UCSD-AML1 (cell line): ENCODE data around the gene CACYBP.
A peak's percentile ranks its signal among the peaks of the same experiment; 100 is the strongest.

Source experiments
- DNase-seq: peaks from one replicate; lab custom pipeline; 2025; ENCODE audit not compliant: unreplicated experiment; lab: John Stamatoyannopoulos, UW

Gene CACYBP

DNA sequence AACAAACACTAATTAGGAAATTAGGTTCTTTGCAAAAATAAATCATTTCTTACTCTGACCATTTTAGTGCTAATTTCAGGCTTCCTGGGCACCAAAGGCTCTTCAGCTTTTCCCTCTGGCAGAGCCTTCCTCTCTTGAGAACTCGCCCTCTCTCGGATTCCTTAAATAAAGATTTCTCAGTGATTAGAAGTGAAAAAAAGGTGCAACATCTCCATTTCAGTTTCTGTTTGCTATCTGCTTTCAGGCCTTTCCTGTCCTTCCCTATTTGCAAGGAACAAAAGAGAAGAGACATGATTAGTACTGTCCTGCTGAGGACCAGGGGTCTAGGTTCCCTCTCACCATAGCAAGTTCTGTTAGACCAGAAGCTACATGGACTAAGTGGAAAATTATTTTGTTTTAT lies 27.8 kb upstream of the CACYBP start:
- no peak for DNase-seq

DNA sequence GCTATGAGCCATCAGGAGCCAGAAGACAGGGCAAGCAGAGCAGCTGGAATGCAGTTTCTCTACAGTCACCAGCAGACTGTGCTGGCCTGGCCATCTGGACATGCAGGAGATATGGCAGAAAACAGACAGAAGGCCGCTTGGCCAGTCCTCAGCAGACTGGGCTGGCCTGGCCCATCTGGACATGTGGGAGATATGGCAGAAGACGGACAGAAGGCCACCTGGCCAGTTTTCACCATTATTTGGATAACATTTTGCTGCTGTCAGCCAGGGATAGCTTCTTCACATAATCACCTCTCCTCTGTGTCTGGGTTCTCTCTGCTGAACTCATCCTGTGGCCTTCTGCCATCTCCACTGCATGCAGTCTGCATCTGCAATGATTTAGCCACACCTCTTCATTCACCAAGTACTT lies 25.0 kb upstream of the CACYBP start:
- DNase-seq: no peak

DNA sequence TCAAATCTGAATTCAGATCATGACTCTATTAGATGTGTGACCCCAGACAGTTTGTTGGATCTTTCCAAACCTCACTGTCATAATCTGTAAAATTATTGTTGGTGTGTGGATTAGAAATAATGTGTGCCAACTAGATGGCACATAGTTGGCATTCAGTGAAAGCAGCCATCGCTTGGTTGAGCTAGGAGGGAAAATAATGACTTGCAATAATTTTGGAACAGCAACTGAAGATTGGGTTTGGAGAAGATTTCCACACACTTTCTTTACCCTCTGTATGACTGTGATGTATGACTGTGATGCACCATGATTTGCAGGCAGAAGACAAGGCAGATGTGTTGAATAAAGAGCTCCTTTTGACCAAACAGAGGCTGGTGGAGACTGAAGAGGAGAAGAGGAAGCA lies 24.0 kb upstream of the CACYBP start:
- no peak for DNase-seq

DNA sequence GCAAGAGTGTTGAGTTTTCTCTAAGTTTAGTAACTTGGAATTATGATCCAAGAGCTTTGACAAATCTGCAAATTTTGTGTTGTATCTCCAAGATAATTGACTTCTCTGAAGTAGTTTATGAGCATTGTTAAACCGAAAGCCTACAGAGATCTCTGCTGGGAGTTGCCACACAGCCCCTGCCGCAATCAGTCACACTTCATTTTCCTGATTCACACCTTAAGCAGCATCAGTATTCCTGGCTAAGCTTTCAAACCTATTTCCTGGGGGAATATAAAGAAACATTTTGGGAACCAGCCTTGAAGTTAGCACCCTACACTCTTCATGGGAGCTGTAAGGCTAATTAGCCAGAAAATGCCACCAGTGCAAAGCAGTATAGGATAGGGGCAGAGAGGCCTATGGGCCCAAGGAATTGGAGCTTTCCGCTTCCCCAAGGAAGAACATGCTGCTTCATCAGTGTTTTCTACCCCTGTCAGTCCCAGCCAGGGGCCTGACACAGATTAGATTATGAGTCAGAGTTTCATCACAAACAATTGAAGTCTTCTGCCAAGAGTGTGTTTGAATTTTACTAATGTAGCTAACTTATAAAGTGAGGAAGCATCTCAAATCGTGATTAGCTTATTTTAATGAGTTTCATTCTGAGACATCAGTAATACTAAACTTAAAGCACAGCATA lies 23.2 kb upstream of the CACYBP start:
- DNase-seq: no peak

DNA sequence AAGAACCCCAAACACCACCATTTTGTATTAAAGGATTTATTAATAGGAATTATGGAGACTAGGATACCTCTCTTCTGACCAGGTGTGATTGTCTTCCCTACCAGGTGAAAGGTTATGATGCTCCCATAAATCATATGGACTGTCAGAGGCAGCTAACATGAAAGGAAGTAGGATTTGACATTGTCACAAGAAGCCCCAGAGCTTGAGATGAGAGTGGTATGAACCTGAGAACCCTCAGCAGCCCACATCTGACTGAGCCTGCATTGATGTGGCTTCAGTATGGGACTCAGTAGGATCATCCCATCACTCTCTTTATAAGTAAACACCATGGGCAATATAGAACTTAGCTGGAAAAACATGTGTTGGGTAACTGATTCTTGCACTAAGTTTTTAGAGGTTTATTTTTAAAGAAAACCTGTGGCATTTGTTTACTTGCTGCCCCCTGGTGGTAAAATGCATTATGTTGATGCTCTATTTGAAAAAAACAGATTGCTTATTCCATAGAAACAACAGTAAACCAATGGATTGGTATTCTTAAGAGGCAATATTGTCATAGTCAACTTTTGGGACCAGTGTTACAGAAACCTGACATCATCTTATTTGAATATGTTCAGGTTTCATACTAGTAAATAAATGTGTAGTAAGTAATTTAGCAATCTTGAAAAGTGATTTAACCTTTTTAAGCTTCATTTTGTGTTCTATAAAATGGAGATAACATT lies 16.6 kb upstream of the CACYBP start:
- no peak for DNase-seq

DNA sequence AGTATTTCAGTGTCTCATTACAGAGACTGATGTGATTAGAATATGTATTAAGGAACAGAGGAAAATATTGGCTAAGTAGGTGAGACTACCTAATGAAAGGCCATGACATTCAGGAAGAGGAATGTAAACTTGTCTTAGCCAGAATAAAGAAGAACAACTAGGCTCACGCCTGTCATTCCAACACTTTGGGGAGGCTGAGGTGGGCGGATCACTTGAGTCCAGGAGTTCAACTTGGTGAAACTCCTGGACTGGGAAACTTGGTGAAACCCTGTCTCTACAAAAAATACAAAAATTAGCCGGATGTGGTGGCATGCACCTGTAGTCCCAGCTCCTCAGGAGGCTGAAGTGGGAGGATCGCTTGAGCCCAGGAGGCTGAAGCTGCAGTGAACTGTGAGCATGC lies 14.8 kb upstream of the CACYBP start:
- DNase-seq: no peak

DNA sequence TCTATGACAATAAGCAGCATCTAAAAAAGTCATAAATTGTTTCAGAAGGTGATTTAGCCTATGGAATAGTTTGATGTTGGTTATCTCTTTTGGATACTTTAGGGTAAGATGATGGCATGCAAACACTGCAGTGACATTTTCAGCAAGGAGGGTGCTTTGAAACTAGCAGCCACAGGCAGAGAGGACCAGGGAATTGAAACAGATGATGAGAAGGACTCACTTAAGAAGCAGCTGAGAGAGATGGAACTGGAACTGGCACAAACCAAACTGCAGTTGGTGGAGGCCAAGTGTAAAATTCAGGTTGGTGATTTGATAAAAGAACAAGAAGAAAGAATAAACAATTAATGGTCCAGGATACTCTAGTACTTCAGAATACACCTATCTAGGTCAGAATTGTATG lies 11.2 kb upstream of the CACYBP start:
- no peak for DNase-seq

DNA sequence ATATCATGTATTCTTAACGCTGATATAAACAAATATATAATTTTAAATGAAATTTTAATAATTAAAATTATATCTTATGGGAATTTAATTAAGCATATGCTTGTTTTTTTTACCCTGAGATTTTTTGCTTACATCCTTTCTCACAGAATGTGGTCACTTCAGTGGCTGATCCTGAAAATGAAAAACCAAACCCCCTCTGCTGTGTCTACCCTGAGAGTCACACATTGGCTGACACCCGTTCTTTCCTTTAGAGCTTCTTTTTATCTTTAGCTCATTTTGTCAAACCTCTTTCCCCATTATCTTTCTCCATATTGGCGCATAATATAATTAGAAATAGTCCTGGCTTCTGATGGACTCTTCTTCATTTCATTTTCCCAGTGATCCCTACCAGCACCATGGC lies 10.8 kb upstream of the CACYBP start:
- no peak for DNase-seq

DNA sequence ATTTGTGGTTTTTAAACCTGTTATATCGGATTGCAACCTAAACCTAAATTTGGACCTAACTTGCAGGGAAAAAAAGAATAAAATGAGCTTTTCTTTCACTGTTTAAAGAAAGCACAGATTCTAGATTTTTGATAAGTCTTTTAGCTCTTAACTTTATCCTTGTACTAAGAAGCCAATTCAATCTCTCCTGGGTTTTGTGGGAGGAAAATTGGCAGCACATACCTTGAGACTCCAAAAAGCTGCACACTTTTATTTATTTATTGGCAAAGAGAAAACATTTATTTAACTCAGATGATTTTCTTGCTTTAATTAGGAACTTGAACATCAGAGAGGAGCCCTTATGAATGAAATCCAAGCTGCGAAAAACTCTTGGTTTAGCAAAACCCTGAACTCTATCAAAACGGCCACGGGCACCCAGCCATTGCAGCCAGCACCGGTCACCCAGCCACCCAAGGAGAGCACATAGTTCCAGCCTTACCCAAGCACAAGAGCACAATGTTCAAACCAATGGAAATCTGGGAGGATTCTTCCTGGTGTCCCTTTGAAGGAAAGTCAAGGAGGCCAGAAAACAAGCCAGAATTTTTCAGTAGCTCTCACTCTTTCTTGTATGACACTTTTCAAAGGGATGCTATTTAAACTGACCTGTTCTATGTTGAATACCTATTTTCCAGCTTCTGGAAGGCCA lies 10.1 kb upstream of the CACYBP start:
- DNase-seq: no peak

DNA sequence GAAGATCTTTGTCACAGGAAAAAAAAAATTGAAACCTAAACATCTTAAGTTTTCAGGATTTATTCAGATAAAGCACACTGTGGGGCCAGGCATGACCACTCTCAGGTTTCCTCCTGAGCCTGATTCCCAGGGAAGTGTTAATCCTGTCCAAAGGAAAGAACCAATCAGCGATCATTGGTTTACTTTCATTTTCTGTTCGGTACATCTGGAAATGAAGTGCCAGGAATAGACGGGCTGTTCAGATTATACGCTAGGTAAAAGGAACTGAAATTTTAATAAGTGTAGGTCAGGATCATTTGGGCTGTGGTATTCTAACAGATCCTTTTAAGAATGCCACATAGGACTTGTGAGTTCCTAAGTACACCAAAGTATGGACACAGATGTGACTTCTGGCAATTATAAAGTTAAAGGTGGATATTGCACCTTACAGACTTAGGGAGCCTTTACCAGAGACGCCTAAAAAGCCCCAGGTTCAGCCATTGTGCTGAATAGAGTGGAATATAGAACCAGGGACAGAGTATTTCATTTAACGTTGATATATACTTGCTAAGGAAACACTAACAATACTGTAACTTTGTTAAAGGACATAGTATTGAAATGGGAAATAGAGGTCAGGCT lies 9.3 kb upstream of the CACYBP start:
- no peak for DNase-seq

DNA sequence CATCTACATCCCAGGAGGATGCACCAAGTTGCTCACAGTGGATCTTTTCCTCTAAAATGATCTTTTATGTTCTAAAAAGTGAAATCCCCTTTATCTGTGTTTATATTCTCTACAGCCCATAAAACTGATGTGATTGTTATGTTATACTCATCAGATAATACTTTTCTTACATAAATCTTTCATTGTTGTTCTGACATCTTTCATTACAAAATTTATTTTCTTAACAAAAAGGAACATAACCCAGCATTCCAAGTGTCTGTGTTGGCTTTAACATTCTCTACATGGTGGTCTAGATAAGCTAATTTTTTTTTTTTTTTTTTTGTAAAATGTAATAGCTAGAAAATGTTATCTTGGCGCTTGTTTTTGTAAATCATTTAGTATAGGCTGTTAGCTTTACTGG lies 8.3 kb upstream of the CACYBP start:
- no peak for DNase-seq

DNA sequence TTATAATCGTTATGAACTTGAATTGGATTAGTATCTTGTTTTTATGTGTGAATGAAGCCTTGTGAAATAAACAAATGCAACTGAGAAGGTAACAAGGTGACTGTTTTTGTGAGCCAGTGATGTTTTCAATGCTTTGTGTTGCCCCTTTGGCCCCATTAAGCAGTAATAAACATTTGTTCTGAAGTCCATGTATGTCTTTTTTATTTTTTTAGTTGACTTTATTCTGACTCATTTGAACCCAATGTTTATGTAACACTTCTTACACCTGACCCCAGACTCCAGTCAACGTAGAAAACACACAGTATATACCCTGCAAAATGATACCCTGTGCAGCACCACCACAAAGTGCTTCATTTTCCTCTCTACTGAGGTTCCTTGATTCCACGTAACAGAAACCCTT lies 4.6 kb upstream of the CACYBP start:
- DNase-seq: no peak

DNA sequence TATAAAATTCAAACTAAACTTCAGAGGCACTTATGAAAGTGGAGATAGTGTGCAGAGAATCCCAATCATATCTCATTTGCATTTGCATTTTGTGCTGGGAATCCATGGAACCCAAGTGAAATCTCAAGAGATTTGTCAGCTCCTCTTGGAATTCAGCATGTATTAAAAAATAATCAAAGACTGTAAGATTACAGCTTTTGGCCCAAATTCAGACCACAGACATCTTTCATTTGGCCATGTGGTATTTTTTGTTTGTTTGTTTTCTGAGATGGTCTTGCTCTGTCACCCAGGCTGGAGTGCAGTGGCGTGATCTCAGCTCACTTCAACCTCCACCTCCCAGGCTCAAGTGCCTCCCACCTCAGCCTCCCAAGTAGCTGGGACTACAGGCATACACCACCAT lies 3.8 kb upstream of the CACYBP start:
- DNase-seq: no peak

DNA sequence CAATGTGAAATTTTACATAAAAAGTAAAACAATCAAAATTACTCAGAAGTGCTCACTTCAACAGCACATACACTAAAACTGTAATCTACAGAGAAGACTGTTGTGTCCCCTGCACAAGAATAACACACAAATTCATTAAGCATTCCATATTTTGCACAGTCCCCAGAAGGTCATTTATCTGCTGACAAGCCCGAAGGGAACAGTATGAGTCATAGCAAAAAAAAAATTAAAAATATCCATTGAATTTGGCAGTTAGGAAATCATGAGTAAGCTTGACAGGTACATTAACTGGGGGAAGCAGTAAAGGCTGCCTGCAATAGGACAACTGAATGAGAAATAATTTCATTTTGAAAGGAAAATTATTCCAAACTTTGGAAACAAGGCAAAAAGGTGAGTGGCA lies 3.3 kb upstream of the CACYBP start:
- no peak for DNase-seq

DNA sequence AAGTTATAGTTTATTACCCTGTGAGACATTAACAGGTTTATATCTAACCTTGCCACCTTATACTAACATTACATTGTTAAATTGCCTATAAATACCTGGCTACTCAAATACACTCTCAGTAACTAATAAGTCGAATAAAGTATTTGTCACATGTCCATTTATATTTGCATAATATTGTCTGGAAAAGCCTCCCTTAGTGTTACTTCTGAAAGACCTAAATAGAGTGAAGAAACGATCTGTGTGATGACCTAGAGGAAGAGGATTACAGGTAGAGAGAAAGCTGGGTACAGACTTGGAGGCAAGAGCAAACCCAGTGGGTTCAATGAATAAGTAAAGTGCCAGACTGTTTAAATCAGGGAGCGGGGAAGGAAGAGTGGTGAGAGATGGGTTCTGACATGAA lies 2.7 kb upstream of the CACYBP start:
- DNase-seq: no peak

DNA sequence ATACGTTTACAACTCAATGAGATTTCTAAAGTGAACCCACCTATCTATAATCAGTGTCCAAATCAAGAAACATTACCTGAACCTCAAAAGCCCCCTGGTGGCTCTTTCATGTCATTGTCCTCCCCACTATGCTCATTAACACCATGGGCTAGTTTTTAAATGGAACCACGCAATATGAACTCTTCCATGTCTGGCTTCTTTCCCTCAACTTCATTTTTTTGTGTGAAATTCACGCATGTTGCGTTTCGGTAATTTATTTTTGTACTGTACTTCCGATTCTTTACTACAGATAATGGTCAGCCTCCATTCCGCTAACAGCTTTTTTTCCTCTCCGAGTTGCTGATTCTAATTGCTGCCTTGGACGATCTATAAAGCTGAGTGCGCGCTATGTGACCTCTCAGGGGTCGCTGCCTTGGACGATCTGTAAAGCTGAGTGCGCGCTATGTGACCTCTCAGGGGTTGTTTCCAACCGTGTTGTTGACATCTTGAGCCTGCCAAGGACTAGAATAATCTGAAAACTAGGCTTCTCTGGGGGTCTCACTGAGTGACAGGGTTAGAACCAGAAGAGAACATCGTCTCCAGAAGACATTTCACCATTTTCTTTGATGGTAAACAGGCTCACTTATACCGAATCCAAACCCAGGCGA lies 1.1 kb upstream of the CACYBP start:
- no peak for DNase-seq

DNA sequence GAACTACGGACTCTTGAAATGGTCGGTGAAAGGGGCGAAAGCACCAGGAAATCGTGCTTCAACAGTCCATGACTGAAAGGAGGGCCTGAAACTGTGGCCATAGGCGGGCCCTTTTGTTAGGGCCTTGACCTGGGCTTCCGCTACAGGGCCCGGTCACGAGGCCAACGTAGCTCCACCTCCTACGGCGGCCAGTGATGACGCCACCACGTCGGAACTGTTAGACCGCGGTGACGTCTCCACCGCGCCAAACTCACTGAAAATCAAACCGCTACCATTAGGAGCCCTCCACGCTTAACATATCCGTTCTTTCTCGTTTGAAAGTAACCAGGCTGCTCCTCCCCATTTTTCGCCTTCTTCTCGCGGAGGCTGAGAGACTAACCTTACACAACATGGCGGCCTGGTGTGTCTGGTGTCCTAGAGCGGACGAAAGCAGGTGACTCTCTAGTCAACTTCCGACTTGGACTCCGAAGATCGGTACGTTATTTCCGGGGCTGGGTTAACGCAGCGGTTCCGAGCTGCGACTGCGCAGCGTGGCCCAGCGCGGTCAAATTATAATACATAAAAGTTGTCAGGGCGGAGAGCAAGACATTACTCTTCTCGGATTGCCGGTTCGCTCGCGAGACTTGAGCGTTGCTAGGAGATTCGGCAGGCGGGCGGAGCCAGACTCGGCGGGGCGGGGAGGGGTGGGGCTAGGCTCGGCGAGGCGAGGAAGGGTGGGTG lies 371 bp upstream of the CACYBP start:
- DNase-seq: peak; percentile 97

DNA sequence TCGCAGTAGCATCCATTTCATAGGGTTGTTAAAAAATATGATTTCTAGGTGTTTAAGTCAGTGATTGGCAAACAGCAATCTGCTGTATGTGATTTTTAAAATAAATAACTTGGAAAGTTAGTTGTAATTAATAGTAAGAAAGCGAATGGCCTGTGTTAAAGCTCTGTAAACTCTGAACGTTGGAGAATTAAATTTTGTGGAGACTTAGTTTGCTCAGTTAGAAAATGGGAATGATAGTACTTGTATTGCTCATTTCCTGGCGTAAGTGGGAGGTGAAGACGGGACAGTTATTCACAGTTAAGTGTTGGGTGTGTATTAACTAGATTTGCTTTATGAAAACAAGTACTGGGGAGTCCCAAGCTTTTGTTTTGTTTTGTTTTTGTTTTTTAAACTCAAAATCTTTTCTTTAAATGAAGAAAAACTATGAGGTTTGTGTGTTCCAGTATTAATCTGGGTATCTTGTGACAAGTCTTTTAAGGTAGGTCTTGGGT lies 995 bp downstream of the CACYBP start:
- no peak for DNase-seq

DNA sequence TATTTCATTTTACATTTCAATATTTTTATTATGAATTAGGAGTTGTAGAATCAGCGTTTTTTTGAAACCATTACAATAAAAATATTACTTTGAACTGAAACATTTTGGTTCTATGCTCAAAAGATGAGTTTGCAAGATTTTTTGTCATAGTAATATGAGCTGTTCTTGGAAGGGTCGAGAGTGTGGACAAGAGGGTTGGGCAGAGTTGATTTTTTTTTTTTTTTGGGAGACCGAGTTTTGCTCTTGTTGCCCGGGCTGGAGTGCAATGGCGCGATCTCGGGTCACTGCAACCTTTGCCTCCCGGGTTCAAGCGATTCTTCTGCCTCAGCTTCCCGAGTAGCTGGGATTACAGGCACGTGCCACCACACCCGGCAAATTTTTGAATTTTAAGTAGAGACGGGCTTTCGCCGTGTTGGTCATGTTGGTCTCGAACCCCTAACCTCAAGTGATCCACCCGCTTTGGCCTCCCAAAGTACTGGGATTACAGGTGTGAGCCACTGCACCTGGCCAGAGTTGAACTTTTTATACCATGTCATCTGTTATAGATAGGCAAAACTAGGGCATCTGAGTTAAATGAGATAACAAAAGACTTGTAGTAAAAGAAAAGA lies 3.3 kb downstream of the CACYBP start:
- no peak for DNase-seq

DNA sequence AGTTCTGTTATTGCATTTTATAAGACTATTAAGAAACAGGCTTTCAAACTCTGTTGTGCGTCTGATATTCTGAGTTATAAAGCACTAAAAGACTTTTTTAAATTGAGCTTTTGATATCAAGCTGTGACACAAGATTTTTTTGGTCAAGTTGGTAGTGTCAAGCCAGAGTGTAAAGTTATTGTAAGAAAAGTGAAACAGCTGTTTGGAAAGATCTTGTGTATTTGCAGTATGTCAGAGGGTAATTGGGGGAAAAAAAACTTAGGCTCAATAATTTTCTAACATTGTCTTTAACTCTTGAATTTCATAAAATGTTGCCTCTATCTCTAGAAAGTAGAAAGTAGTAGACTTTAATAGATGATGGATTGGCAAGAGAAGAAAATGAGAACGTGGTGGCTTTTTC lies 3.8 kb downstream of the CACYBP start:
- no peak for DNase-seq
